Large intestine (tissue), 3 donors: ENCODE measurements around the gene PPP2R2C. TPM values are rescaled to one million over a fixed set of nuclear protein-coding genes. Genes with fewer than 3 reads are reported as not detected.

Experiments used
- DNase-seq, 2 donors: peaks; one replicate each; pipeline versions ENCODE4 v3.0.0 to v3.0.0-alpha.2; 2013
- H3K27ac ChIP-seq: one replicate; pipeline ENCODE4 v1.5.1; 2013; ENCODE audit warnings: low read length
- H3K27me3 ChIP-seq: 2 replicates; pipeline ENCODE4 v1.6.1; 2013; ENCODE audit warnings: low read length; ENCODE audit not compliant: control insufficient read depth, insufficient read depth
- H3K36me3 ChIP-seq: 2 replicates; pipeline ENCODE4 v1.6.1; 2013; ENCODE audit warnings: low read length; ENCODE audit not compliant: control insufficient read depth, insufficient read depth
- H3K4me1 ChIP-seq: one replicate; pipeline ENCODE4 v1.6.1; 2013; ENCODE audit warnings: low read length; ENCODE audit not compliant: control insufficient read depth, insufficient read depth
- H3K4me3 ChIP-seq: one replicate; pipeline ENCODE4 v1.5.1; 2013; ENCODE audit warnings: low read length
- H3K9me3 ChIP-seq: one replicate; pipeline ENCODE4 v1.6.1; 2013; ENCODE audit warnings: mild to moderate bottlenecking, low read depth, low read length, moderate library complexity; ENCODE audit not compliant: control insufficient read depth
- WGBS: methylation state at CpG from one replicate; pipeline ENCODE4 v1.1.5; 2013; ENCODE audit warnings: low lambda C conversion rate; ENCODE audit not compliant: insufficient coverage; 5-methylcytosine and 5-hydroxymethylcytosine counted together
- polyA plus RNA-seq: library from polyadenylated mRNA; unstranded; fragments of 120-200 nt; gene quantifications from one replicate; pipeline ENCODE4 v1.2.1, GENCODE V29; 2013

The PPP2R2C gene
- polyA plus RNA-seq, 1 donor = 3.9 TPM

DNA sequence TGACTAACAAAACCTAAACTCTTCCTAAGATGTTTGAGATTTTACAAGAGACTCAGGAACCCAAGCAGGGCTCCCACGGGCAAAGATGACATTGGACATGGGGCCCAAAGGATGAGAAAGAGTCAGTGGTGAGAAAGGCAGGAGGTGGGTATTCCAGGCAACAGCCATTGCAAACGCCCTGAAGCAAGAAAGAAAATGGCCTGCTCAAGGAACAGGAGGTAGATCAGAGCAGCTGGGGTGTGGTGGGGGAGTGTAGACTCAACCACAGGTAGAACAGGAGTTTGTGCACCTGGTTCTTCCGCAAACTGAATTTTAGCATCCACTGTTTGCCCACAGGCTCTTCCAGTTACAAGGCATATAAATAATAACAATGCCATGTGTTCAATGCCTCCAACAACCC lies 3.3 kb downstream of the PPP2R2C start:
- H3K4me3 ChIP-seq = no peak overlapping the region
- H3K4me1 ChIP-seq = no peaks in the 10 kb centered on the region
- H3K36me3 ChIP-seq = no peaks in the 10 kb centered on the region
- no peak for DNase-seq
- no CpG with 5 or more reads among the region's 3 CpGs for WGBS
- no peaks in the 10 kb centered on the region for H3K9me3 ChIP-seq
- H3K27me3 ChIP-seq = peaks cover 67% of the 10 kb centered on the region
- no peak overlapping the region for H3K27ac ChIP-seq

DNA sequence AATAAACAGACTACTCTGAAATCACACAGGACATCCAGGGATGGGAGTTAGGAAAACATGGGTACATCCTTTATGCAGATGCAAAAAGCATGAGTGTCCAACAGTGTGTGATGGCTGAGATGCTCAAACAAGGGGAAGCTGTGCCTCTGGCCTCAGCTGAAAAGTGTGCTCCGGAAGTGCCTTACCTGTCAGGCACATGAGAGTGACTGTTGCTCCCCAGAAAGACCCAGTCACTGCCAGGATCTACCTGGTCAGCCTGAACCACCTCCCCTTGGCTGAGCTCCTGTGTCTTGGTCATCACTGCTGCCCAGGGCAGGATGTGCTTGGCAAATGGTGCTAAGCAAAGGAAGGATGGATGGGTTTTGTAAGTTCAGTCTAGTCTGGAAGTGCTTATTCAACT lies 4.0 kb downstream of the PPP2R2C start:
- no peak for DNase-seq
- Histone ChIP-seq H3K27ac (no peak overlapping the region), H3K4me1 (no peaks in the 10 kb centered on the region), H3K4me3 (no peak overlapping the region), H3K9me3 (no peaks in the 10 kb centered on the region), H3K27me3 (peaks cover 60% of the 10 kb centered on the region), H3K36me3 (no peaks in the 10 kb centered on the region)
- WGBS = no CpG with 5 or more reads among the region's 1 CpG

DNA sequence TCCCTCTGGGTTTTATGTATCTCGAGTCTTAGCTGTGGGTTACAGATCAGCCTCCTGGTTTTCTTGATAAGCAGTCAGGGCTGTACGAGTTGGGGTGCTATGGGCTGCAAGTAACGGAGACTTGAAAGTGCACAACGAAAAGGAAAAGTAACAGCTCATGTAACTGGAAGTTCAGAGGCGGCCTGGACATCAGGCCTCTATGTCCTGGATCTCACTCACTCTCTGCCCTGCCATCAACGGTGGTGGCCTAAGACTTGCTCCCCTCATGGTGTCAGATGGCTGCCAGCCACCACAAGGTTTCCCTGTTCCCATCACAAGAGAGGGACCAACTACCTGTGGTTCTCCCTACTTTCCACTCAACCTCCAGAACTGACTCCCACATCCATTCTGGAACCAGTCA lies 4.8 kb downstream of the PPP2R2C start:
- DNase-seq = no peak
- H3K4me1 ChIP-seq = no peaks in the 10 kb centered on the region
- H3K27ac ChIP-seq = no peak overlapping the region
- peaks cover 52% of the 10 kb centered on the region for H3K27me3 ChIP-seq
- WGBS = 80% methylated on average over 2 of the region's 6 CpGs
- H3K9me3 ChIP-seq = no peaks in the 10 kb centered on the region
- no peak overlapping the region for H3K4me3 ChIP-seq
- H3K36me3 ChIP-seq = no peaks in the 10 kb centered on the region

DNA sequence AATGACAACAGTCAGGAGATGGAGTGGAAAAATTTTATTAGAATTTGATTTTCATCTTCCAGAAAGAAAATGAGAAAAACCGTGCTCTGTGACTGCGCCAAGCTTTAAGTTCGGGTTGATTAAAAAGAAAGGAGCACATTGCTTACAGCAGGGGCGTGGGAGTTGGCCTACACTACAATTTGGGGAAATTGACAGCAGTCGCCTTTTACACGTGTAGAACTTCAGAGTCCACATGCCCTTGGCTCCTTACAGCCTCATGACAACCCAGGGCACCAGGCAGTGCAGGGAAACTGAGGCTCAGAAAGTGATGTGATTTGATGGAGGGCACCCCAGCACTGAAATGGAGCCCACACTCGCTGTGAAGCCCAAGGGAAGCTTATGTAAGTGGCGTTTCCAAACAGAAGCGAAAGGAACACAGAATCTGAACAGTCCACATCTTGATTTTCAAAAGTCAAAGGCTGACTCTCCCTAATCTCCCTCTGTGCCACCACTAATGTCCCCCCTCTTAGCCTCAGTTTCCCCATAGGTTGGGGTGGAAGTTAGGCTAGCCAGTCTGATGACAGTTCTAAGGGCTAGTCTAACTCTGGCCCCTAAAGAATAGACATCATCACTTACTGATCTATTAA lies 5.5 kb downstream of the PPP2R2C start:
- WGBS = 84% methylated on average over 3 of the region's 9 CpGs
- no peaks in the 10 kb centered on the region for H3K9me3 ChIP-seq
- no peak for DNase-seq
- H3K4me1 ChIP-seq = no peaks in the 10 kb centered on the region
- H3K27ac ChIP-seq = no peak overlapping the region
- H3K36me3 ChIP-seq = no peaks in the 10 kb centered on the region
- no peak overlapping the region for H3K4me3 ChIP-seq
- H3K27me3 ChIP-seq = peaks cover 49% of the 10 kb centered on the region

DNA sequence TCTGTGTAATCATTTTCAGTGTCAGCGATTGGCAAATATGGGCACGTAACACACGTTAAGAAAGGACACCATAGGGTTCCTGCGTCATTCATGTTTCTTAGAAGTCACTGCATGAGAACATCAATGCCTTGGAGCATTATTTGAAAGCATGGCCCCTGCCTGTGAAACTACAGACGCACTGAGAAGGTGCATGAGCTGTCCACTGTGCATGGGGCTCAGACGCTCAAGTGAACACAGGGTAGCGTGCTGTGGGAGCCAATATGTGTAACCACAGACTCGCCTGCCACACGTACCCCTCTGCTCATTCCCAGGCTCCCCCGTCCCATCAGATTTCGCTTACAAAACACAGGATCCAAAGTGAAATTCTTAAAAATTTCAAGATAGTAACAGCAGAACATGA lies 6.5 kb downstream of the PPP2R2C start:
- WGBS = 100% methylated on average over 2 of the region's 11 CpGs
- Histone ChIP-seq H3K27ac (no peak overlapping the region), H3K4me3 (no peak overlapping the region), H3K9me3 (no peaks in the 10 kb centered on the region), H3K27me3 (peaks cover 44% of the 10 kb centered on the region), H3K36me3 (no peaks in the 10 kb centered on the region), H3K4me1 (no peaks in the 10 kb centered on the region)
- DNase-seq = no peak

DNA sequence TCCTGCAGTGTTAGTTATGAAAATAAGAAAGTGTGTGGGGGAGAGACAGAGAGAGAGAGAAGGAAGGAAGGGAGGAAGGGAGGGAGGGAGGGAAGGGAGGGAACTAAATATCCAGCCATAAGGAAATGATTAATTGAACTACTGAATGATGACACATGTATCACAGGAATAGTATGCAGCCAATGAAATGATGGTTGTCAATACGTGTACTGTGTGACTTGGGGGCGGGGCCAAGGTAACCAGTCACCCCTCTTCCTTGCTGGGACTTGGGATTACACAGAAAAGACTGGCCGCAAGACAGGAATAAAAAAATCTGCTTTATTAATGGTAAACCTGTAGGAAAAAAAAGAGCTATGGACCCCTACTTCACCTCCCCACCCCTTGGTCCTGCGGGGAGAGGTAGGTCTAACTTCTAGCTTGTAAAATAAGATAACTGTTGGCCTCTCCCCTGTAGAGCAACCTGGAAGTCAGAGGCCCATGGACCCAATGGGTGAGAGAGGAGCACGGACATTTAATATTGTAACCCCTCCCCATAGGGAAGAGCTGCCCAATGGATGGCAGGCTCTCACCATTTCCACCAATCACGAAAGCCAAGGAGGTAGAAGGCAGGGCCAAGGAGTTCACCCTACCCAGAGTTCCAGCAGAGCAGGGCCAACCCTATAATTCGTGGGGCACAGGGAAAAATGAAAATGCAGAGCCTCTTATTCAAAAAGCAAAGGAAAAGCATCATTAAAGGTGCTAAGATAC lies 7.4 kb downstream of the PPP2R2C start:
- Histone ChIP-seq H3K4me1 (no peaks in the 10 kb centered on the region), H3K9me3 (no peaks in the 10 kb centered on the region), H3K36me3 (no peaks in the 10 kb centered on the region), H3K27me3 (peaks cover 38% of the 10 kb centered on the region), H3K27ac (no peak overlapping the region), H3K4me3 (no peak overlapping the region)
- no peak for DNase-seq
- WGBS = no CpG with 5 or more reads among the region's 7 CpGs

DNA sequence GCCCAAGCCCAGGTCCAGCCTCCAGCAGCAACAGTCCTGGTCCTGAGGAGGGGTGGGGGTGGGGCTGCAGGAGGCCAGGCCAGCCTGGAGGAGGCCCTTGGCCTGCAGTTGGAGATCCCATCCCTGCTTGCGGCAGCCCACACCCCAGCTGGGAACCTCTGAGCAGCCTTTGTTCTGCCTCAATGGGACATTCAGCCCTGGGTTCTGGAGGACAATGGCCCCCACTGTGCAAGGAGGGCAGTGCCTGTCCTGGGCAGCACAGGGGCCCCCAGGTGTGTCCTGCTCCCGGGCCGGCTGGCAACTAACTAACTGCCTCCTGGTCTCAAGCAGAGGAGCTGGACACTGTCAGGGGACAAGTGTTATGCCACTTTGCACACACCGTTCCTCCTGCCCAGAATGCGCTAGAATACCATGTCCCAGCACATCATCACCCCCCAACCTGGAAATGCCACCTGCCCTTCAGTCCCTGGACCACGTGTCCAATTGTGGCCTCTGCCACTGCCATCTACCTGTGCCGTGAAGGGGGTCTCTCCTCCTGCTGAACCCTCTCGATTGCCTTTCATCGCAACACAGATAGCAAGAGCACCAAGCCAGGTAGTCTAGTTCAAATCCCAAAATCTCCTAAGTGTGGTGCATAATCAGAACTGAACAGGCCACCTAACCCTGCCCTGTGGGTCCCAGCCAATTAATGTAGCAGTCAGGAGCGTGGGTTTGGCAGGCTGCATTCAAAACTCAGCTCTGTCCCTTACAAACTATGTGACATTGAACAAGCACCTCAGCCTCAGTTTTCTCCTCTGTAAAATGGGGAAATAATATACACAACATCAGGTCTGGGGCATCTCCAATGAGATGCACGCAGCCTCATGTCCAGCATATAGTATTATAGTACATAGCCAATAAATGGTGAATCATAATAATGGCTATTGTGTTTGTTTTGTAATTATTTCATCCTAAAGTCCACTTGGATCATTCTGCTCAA lies 8.8 kb downstream of the PPP2R2C start:
- no peak for DNase-seq
- no peak overlapping the region for H3K4me3 ChIP-seq
- no CpG with 5 or more reads among the region's 11 CpGs for WGBS
- H3K4me1 ChIP-seq = no peaks in the 10 kb centered on the region
- H3K27ac ChIP-seq = no peak overlapping the region
- H3K36me3 ChIP-seq = no peaks in the 10 kb centered on the region
- H3K9me3 ChIP-seq = no peaks in the 10 kb centered on the region
- H3K27me3 ChIP-seq = peaks cover 25% of the 10 kb centered on the region

DNA sequence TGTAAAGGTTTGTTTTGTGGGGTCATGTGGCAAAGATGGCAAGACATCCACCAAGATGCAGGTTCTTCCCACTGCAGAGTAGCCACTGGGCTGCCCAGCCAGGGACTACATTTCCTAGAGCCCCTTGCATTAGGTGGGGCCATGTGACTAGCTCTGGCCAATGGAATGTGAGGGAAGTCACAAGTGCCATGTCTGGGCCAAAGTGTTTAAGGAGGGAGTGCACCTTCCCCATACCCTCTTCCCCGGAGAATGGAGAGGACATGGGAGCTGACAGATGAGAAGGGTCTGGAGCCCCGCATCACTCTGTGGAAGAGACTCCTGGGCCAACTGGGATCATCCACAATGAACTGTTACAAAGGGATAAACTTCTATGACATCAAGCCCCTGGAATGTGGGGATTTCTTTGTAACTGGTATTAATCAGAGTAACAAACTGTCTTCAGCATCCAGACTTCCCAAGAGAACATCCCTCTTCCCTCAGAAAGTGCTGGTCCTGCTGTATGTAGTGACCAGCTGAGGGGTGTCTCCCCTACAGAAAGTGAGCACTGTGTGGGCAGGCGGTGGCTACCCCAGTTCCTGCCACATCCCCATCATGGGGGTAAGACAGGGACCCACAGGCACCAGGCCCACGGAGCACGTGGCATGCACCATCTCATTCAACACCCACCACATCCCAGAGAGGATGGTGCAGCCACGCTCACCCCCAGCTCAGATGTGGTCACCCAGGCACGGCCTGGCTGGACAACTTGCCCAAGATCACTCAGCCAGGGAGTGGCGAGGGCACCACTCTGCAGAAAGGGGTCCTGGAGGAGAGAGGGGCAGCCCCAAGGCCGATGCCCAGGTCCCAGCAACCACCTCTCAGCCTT lies 10.9 kb downstream of the PPP2R2C start:
- Histone ChIP-seq H3K9me3 (no peaks in the 10 kb centered on the region), H3K4me3 (no peak overlapping the region), H3K27me3 (peaks cover 9% of the 10 kb centered on the region), H3K27ac (no peak overlapping the region), H3K4me1 (no peaks in the 10 kb centered on the region), H3K36me3 (no peaks in the 10 kb centered on the region)
- WGBS = no CpG with 5 or more reads among the region's 9 CpGs
- no peak for DNase-seq

DNA sequence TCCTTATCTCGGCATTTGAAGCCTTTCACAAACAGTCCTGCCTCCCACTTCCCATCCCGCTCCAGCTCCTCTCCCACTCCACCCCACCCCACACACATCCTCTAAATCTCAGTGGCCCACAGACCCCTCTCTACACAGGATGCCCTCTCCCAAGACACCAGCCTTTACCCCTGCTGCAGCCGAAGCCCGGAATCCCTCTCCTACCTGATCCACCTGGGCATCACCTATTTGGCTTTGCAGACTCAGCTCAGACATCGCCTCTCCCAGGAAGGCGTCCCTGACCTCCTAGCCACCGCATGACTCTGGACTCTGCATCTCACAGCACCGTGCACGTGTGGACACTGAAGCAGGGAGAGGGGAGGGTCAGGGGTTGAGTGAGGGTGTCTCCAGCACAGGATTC lies 11.5 kb downstream of the PPP2R2C start:
- Histone ChIP-seq H3K4me1 (no peaks in the 10 kb centered on the region), H3K36me3 (no peaks in the 10 kb centered on the region), H3K27ac (no peak overlapping the region), H3K9me3 (no peaks in the 10 kb centered on the region), H3K4me3 (no peak overlapping the region), H3K27me3 (peaks cover 9% of the 10 kb centered on the region)
- no CpG with 5 or more reads among the region's 9 CpGs for WGBS
- DNase-seq = no peak

DNA sequence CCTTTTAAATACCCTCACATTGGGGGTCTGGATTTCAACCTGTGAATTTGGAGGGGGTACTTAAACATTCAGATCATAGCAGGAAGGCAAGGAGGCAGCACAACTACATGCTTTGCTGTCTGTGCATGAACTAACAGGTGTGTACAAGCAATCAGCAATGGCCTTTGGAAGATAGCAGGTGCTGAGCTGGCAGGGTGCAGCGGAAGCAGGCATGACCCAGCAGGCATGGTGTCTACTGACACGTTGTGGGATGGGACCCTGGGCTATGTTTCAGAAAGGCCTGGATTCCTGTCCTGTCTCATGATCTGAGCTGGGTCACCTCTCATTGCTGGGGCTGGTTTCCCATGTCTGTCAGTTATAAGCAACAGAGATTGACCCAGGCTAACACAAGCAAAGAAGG lies 13.9 kb downstream of the PPP2R2C start:
- no peak overlapping the region for H3K4me3 ChIP-seq
- peaks cover 6% of the 10 kb centered on the region for H3K27me3 ChIP-seq
- no peaks in the 10 kb centered on the region for H3K9me3 ChIP-seq
- H3K36me3 ChIP-seq = no peaks in the 10 kb centered on the region
- H3K27ac ChIP-seq = no peak overlapping the region
- no CpG with 5 or more reads among the region's 2 CpGs for WGBS
- no peak for DNase-seq
- H3K4me1 ChIP-seq = no peaks in the 10 kb centered on the region
